Measurements from ENCODE around the gene SPEF2. TPM values are rescaled to one million over a fixed set of nuclear protein-coding genes. Genes with fewer than 3 reads are reported as not detected.

Gene SPEF2
- total RNA-seq, 2 experiments from 2014 or later = 5.6 to 14.1 TPM

- Mint-ChIP-seq H3K36me3 (peaks cover 22% of the 10 kb centered on the region), H3K27ac (peak overlapping the region; percentile 34), H3K4me1 (peaks cover 50% of the 10 kb centered on the region), H3K4me3 (no peak overlapping the region), H3K9me3 (ENCODE audit: low read depth) (peaks cover 3% of the 10 kb centered on the region), H3K27me3 (no peaks in the 10 kb centered on the region)
- DNase-seq (no peak), ATAC-seq (no peak)
- CTCF ChIA-PET = interaction anchor here (1.4 to 2.9 kb wide), 3 partner anchors 7 to 301 kb away, joined by 4 to 9 read pairs (median 6); partner anchors contain the start of gene SPEF2
Observed at GRCh38 chr5:35623991-35624390, 6.3 kb downstream of the SPEF2 start.

DNA sequence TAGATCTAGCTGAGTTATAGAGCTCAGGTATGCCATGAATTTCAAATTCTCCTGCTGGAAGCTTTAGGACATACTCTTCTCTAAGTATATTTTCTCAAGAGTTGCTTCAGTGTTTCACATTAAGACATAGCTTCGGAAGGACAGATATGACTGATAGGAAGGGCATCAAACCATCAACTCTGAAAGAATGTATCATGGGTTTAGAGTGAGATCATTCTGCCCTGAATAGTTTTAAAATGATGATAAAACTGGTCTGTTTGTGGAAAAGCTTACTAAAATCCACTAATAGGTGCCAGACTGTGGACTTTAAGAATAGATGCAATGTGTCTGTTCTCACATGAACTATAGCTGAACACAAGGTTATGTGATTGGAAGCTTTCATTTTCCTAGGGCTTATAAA lies 8.4 kb downstream of the SPEF2 start:
- H3K27ac Mint-ChIP-seq = peak overlapping the region; percentile 66
- H3K4me3 Mint-ChIP-seq = peak overlapping the region; percentile 11
- H3K27me3 Mint-ChIP-seq = no peaks in the 10 kb centered on the region
- DNase-seq = no peak
- ATAC-seq = peak; percentile 66
- H3K9me3 Mint-ChIP-seq (ENCODE audit: low read depth) = peaks cover 7% of the 10 kb centered on the region
- H3K36me3 Mint-ChIP-seq = peaks cover 33% of the 10 kb centered on the region
- CTCF ChIA-PET = interaction anchor here (0.7 to 3.6 kb wide), 6 partner anchors 8 to 300 kb away, joined by 3 to 13 read pairs (median 4); partner anchors contain the start of gene SPEF2
- peaks cover 39% of the 10 kb centered on the region for H3K4me1 Mint-ChIP-seq

GRCh38 chr5:35626553-35626952 lies 8.9 kb downstream of the SPEF2 start:
- Mint-ChIP-seq H3K27me3 (no peaks in the 10 kb centered on the region), H3K36me3 (peaks cover 37% of the 10 kb centered on the region), H3K4me1 (peaks cover 38% of the 10 kb centered on the region), H3K27ac (peak overlapping the region; percentile 66), H3K4me3 (no peak overlapping the region), H3K9me3 (ENCODE audit: low read depth) (peaks cover 7% of the 10 kb centered on the region)
- CTCF ChIA-PET = interaction anchor here (0.7 to 3.6 kb wide), 5 partner anchors 8 to 298 kb away, joined by 3 to 13 read pairs (median 4); partner anchors contain the start of gene SPEF2
- ATAC-seq (peak; percentile 15), DNase-seq (no peak)

DNA sequence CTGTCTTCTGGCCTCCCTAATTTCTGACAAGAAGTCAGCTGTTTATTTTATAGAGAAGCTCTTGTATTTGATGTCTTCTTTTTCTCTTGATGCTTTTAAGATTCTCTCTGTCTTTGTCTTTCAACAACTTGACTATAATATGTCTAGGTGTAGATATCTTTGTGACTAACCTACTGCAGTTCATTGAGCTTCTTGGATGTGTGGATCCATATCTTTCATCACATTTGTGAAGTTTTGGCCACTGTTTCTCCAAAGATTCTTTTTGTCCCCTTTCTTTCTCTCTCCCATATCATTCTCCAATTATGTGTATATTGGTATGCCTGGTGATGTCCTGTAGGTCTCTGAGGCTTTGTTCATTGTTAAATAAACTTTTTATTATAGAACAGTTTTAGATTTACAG lies 16.7 kb downstream of the SPEF2 start:
- DNase-seq (no peak), ATAC-seq (no peak)
- Mint-ChIP-seq H3K4me1 (no peaks in the 10 kb centered on the region), H3K4me3 (no peak overlapping the region), H3K9me3 (ENCODE audit: low read depth) (peaks cover 26% of the 10 kb centered on the region), H3K27ac (no peak overlapping the region), H3K36me3 (peaks cover 81% of the 10 kb centered on the region), H3K27me3 (no peaks in the 10 kb centered on the region)
- CTCF ChIA-PET = interaction anchor here (1.0 to 1.5 kb wide), 2 partner anchors 16 to 125 kb away, joined by 4 to 9 read pairs; no protein-coding TSS in a partner anchor

DNA sequence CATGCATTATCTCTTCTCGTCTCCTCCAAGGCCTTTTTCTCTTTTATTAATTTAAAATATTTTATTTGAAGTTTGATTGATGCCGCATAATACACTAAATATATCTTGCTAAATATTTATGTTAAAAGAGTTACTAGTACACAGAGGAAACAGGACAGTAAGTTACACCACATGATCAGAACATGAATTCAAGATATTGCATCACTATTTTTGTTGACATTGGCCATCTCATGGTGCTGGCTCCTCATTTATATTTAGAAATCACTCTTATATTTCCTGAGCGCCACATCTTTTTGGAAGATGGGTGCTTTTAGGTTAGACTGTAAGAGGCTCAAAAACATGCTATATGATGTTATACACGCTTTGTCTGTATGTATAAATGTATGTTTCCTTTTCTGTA lies 23.0 kb downstream of the SPEF2 start:
- no peaks in the 10 kb centered on the region for H3K27me3 Mint-ChIP-seq
- H3K4me3 Mint-ChIP-seq = no peak overlapping the region
- DNase-seq = no peak
- CTCF ChIA-PET = interaction anchor here (1.5 kb wide), 1 partner anchor 285 kb away, joined by 4 read pairs; no protein-coding TSS in a partner anchor
- peaks cover 3% of the 10 kb centered on the region for H3K9me3 Mint-ChIP-seq (ENCODE audit: low read depth)
- no peak overlapping the region for H3K27ac Mint-ChIP-seq
- H3K36me3 Mint-ChIP-seq = peaks cover 58% of the 10 kb centered on the region
- no peaks in the 10 kb centered on the region for H3K4me1 Mint-ChIP-seq
- ATAC-seq = no peak

DNA sequence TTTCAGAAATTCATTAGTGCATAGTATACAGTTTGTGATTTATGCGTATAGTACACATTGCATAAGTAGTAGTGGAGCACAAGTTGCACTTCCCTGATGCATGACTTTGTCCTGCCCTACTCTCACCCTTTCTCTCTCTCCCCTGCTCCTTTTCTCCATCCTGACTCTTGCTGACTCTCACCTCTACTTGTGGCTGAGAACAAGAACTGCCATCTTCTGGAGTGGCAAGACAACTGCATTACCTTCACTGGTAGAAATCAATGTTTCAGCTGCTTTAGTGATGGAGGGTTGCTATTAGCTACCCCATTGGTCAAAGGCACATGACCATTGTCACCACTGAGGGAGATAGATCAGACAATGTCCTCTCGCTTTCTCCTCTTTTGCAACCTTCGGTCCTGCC lies 26.9 kb downstream of the SPEF2 start:
- CTCF ChIA-PET = interaction anchor here (0.8 to 3.3 kb wide), 3 partner anchors 27 to 282 kb away, joined by 3 to 14 read pairs (median 3); partner anchors contain the start of gene SPEF2

DNA sequence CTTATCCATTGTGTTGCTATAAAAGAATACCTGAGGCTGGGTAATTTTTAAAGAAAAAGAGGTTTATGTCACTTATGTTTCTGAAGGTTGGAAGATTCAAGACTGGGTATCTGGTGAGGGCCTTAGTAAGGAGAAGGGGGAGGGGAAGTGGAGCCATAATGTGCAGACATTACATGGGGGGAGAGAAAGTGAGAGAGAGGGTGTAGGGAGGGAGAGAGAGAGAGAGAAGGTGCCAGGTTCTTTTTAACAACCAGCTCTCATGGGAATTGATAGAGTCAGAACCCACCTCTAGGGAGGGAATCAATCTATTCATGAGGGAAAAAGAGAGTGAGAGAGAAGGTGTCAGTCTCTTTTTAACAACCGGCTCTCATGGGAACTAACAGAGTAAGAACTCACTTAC lies 29.5 kb downstream of the SPEF2 start:
- Mint-ChIP-seq H3K27ac (no peak overlapping the region), H3K4me1 (peaks cover 9% of the 10 kb centered on the region), H3K27me3 (no peaks in the 10 kb centered on the region), H3K4me3 (no peak overlapping the region), H3K36me3 (peaks cover 30% of the 10 kb centered on the region), H3K9me3 (ENCODE audit: low read depth) (no peaks in the 10 kb centered on the region)
- CTCF ChIA-PET = interaction anchor here (1.0 kb wide), 1 partner anchor 30 kb away, joined by 3 read pairs; no protein-coding TSS in a partner anchor
- DNase-seq (no peak), ATAC-seq (no peak)

More for the DNA sequence above, 26.9 kb downstream of the SPEF2 start:
- H3K36me3 Mint-ChIP-seq = peaks cover 41% of the 10 kb centered on the region
- H3K9me3 Mint-ChIP-seq (ENCODE audit: low read depth) = no peaks in the 10 kb centered on the region
- no peak overlapping the region for H3K27ac Mint-ChIP-seq
- H3K4me1 Mint-ChIP-seq = no peaks in the 10 kb centered on the region
- DNase-seq (no peak), ATAC-seq (no peak)
- H3K4me3 Mint-ChIP-seq = no peak overlapping the region
- H3K27me3 Mint-ChIP-seq = no peaks in the 10 kb centered on the region

DNA sequence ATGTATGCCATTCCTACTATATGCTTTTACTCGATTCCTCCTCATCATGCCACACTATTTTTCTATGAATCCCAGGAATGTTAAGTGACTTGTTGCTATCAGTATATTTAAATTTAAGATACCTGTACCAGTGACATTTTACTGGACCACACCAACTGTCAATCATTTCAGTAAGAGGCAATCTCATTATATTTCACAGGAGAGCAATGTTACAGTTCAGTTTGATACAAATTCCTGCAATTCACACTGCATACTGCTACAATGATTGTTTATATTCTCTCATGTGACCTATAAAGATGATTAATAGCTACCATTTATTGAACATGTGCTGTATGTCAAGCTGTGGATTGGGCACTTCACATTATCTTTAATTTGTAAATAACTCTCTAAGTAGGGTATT lies 30.0 kb downstream of the SPEF2 start:
- ATAC-seq (no peak), DNase-seq (no peak)
- H3K4me3 Mint-ChIP-seq = no peak overlapping the region
- peaks cover 9% of the 10 kb centered on the region for H3K4me1 Mint-ChIP-seq
- CTCF ChIA-PET = interaction anchor here (1.0 kb wide), 1 partner anchor 29 kb away, joined by 3 read pairs; no protein-coding TSS in a partner anchor
- H3K27me3 Mint-ChIP-seq = no peaks in the 10 kb centered on the region
- no peak overlapping the region for H3K27ac Mint-ChIP-seq
- peaks cover 29% of the 10 kb centered on the region for H3K36me3 Mint-ChIP-seq
- no peaks in the 10 kb centered on the region for H3K9me3 Mint-ChIP-seq (ENCODE audit: low read depth)

DNA sequence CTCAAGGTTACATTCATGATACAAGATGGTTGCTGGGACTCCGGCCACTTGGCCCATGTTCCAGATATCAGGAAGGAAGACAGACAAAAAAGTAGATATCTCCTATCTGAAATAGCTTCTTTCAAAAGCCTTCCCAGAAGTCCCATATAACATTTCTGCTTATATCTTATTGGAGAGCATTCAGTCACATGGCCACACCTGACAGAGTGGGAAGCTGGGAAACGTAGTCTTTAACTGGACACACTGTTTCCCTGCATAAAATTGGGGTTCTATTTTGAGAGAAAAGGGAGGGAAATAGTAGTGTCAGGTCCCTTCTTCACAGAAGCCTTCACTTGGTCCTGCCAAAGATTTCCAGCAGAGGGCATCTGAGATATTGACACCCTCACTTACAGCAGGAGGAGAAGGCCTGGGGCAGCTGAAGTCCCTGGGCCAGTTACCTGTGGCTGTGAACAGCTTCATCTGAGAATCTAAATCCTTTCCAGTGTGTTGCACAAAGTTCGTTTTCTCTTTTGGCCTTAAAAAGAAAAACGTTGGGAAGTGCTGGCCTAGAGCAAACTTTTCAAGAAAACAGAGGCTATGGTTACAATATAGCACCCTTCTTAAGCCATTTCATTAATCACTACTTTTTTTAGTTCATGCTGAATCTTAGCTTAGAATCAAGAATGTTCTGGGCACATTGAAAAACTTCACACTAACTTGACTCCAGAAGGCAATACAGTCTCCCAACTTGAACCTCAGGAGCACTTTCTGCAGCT lies 33.5 kb downstream of the SPEF2 start:
- CTCF ChIA-PET = interaction anchor here (0.8 to 7.5 kb wide), 41 partner anchors 9 to 283 kb away, joined by 3 to 140 read pairs (median 4); partner anchors contain the start of gene SPEF2
- ATAC-seq (peak; percentile 98), DNase-seq (peak; percentile 79)
- Mint-ChIP-seq H3K27ac (no peak overlapping the region), H3K36me3 (peaks cover 25% of the 10 kb centered on the region), H3K9me3 (ENCODE audit: low read depth) (no peaks in the 10 kb centered on the region), H3K4me1 (peaks cover 16% of the 10 kb centered on the region), H3K27me3 (no peaks in the 10 kb centered on the region), H3K4me3 (no peak overlapping the region)

- Mint-ChIP-seq H3K4me3 (no peak overlapping the region), H3K4me1 (peaks cover 27% of the 10 kb centered on the region), H3K27me3 (no peaks in the 10 kb centered on the region), H3K9me3 (ENCODE audit: low read depth) (no peaks in the 10 kb centered on the region), H3K27ac (no peak overlapping the region), H3K36me3 (peaks cover 34% of the 10 kb centered on the region)
- ATAC-seq (no peak), DNase-seq (no peak)
- CTCF ChIA-PET = interaction anchor here (0.8 kb wide), 1 partner anchor 268 kb away, joined by 3 read pairs; no protein-coding TSS in a partner anchor
Observed at GRCh38 chr5:35656721-35657120, 39.1 kb downstream of the SPEF2 start.

- Mint-ChIP-seq H3K27me3 (no peaks in the 10 kb centered on the region), H3K36me3 (peaks cover 43% of the 10 kb centered on the region), H3K27ac (no peak overlapping the region), H3K4me3 (no peak overlapping the region), H3K4me1 (peaks cover 27% of the 10 kb centered on the region), H3K9me3 (ENCODE audit: low read depth) (no peaks in the 10 kb centered on the region)
- DNase-seq = no peak
- peak; percentile 39 for ATAC-seq
- CTCF ChIA-PET = interaction anchor here (1.1 to 4.1 kb wide), 4 partner anchors 16 to 267 kb away, joined by 3 to 30 read pairs (median 4); no protein-coding TSS in a partner anchor
Observed at GRCh38 chr5:35657877-35658276, 40.2 kb downstream of the SPEF2 start.

- Mint-ChIP-seq H3K9me3 (ENCODE audit: low read depth) (peaks cover 3% of the 10 kb centered on the region), H3K36me3 (peaks cover 52% of the 10 kb centered on the region), H3K4me1 (peaks cover 33% of the 10 kb centered on the region), H3K27ac (no peak overlapping the region), H3K27me3 (no peaks in the 10 kb centered on the region), H3K4me3 (no peak overlapping the region)
- DNase-seq = no peak
- ATAC-seq = no peak
- CTCF ChIA-PET = interaction anchor here (0.8 to 4.1 kb wide), 7 partner anchors 8 to 266 kb away, joined by 3 to 30 read pairs (median 4); no protein-coding TSS in a partner anchor
Observed at GRCh38 chr5:35659556-35659955, 41.9 kb downstream of the SPEF2 start.

- CTCF ChIA-PET = interaction anchor here (0.9 to 4.1 kb wide), 5 partner anchors 9 to 265 kb away, joined by 3 to 30 read pairs (median 4); no protein-coding TSS in a partner anchor
- ATAC-seq = no peak
- Mint-ChIP-seq H3K27me3 (no peaks in the 10 kb centered on the region), H3K4me3 (no peak overlapping the region), H3K27ac (no peak overlapping the region), H3K4me1 (peaks cover 37% of the 10 kb centered on the region), H3K9me3 (ENCODE audit: low read depth) (peaks cover 3% of the 10 kb centered on the region), H3K36me3 (peaks cover 54% of the 10 kb centered on the region)
- DNase-seq = no peak
Observed at GRCh38 chr5:35660451-35660850, 42.8 kb downstream of the SPEF2 start.

Measured in activated CD8-positive, alpha-beta memory T cell treated with anti-CD3 and anti-CD28 coated beads, Interleukin-2, amount 10 ng/mL, durations not matched to agents 7 days and 5 days (primary cell).